Spleen (tissue), 7 donors: ENCODE data around the gene SH3D19.

Experiments used
- CTCF ChIP-seq, 11 experiments: fragments of 200-600 bp in 7 of 11; fragments of 450-650 bp in 4 of 11; sonication (generic) in 4 of 11; IDR thresholded peaks in 8 of 11; conservative IDR thresholded peaks in 3 of 11; 1 replicate in 7 of 11; 2 replicates in 4 of 11; pipeline versions ENCODE4 v1.4.0 to v1.8.0; 2016 to 2021; ENCODE audit warnings: antibody characterized with exemption in 11 of 11, inconsistent platforms in 4 of 11, mild to moderate bottlenecking in 1 of 11
- POLR2A ChIP-seq, 3 donors: fragments of 450-650 bp; IDR thresholded peaks; one replicate each; pipeline ENCODE4 v1.5.1; 2017; ENCODE audit warnings: antibody characterized with exemption in 3 of 3, mild to moderate bottlenecking in 1 of 3
- POLR2AphosphoS5 ChIP-seq, 3 donors: sonication (generic); formaldehyde crosslinking; IDR thresholded peaks; one replicate each; pipeline ENCODE4 v1.5.1; 2017; ENCODE audit warnings: antibody characterized with exemption in 3 of 3
- donor health status: DM: no; HTN: no; CAD: no; lungs with moderate emphysema.
- donor health status: DM: no; HTN: no; CAD: no.
- donor health status: DM: no; HTN: no; CAD: no.

- TF ChIP-seq POLR2A (IDR thresholded peaks at IDR 0.05) (no peak), CTCF (IDR thresholded peaks at IDR 0.05 in 8 of 11, conservative IDR thresholded peaks at IDR 0.05 in 3 of 11) (no peak), POLR2AphosphoS5 (IDR thresholded peaks at IDR 0.05) (no peak)
Measured at GRCh38 chr4:151114338-151114737, 211.1 kb downstream of the SH3D19 start.
